Astrocyte (in vitro differentiated cells and primary cell): ENCODE measurements around the gene C1QC. TPM values are rescaled to one million over a fixed set of nuclear protein-coding genes. Genes with fewer than 3 reads are reported as not detected.
A peak's percentile ranks its signal among the peaks of the same experiment; 100 is the strongest.

ENCODE experiments used
- DNase-seq: peaks from one replicate; pipeline ENCODE4 v3.0.0-alpha.2; 2010; ENCODE audit warnings: low read depth
- FAIRE-seq: peaks from 2 replicates; lab custom pipeline; 2011; peaks lifted over from hg19 to GRCh38; lab: Jason Lieb, UNC
- H2AFZ ChIP-seq: 2 replicates; pipeline ENCODE4 v1.6.0; 2012; ENCODE audit warnings: low read depth, low read length, inconsistent platforms
- H3K27ac ChIP-seq: 2 replicates; pipeline ENCODE4 v1.5.1; 2011; ENCODE audit warnings: low read depth, low read length, inconsistent platforms
- H3K27me3 ChIP-seq: 2 replicates; pipeline ENCODE4 v1.6.0; 2011; ENCODE audit warnings: low read length, inconsistent platforms; ENCODE audit not compliant: insufficient read depth
- H3K36me3 ChIP-seq: 2 replicates; pipeline ENCODE4 v1.5.1; 2011; ENCODE audit warnings: low read length, inconsistent platforms; ENCODE audit not compliant: insufficient read depth
- H3K4me1 ChIP-seq: 2 replicates; pipeline ENCODE4 v1.5.1; 2011; ENCODE audit warnings: low read length, inconsistent platforms; ENCODE audit not compliant: insufficient read depth
- H3K4me2 ChIP-seq: 2 replicates; pipeline ENCODE4 v1.6.0; 2012; ENCODE audit warnings: low read length, inconsistent platforms
- H3K4me3 ChIP-seq: 2 replicates; pipeline ENCODE4 v1.5.1; 2011; ENCODE audit warnings: low read depth, mild to moderate bottlenecking, low read length, inconsistent platforms; ENCODE audit not compliant: insufficient read depth
- H3K79me2 ChIP-seq: 2 replicates; pipeline ENCODE4 v1.6.0; 2012; ENCODE audit warnings: mild to moderate bottlenecking, low read length, inconsistent platforms; ENCODE audit not compliant: insufficient read depth
- H3K9ac ChIP-seq: 2 replicates; pipeline ENCODE4 v1.6.0; 2012; ENCODE audit warnings: mild to moderate bottlenecking, low read length, inconsistent platforms
- H3K9me3 ChIP-seq: 2 replicates; pipeline ENCODE4 v1.5.1; 2012; ENCODE audit warnings: low read depth, mild to moderate bottlenecking, low read length, inconsistent platforms; ENCODE audit not compliant: insufficient read depth
- H4K20me1 ChIP-seq: 2 replicates; pipeline ENCODE4 v1.6.0; 2012; ENCODE audit warnings: low read length, inconsistent platforms; ENCODE audit not compliant: insufficient read depth
- H3K27ac Mint-ChIP-seq: one replicate; pipeline ENCODE4 v1.8.0; 2021; ENCODE audit warnings: mild to moderate bottlenecking, mixed read lengths; ENCODE audit not compliant: unreplicated experiment
- H3K27me3 Mint-ChIP-seq: one replicate; pipeline ENCODE4 v1.8.0; 2021; ENCODE audit warnings: low read depth, mixed read lengths; ENCODE audit not compliant: unreplicated experiment
- H3K36me3 Mint-ChIP-seq: one replicate; pipeline ENCODE4 v1.8.0; 2021; ENCODE audit warnings: low read depth, mixed read lengths; ENCODE audit not compliant: unreplicated experiment
- H3K4me1 Mint-ChIP-seq: one replicate; pipeline ENCODE4 v1.8.0; 2021; ENCODE audit warnings: low read depth, mixed read lengths; ENCODE audit not compliant: unreplicated experiment
- H3K4me3 Mint-ChIP-seq: one replicate; pipeline ENCODE4 v1.8.0; 2021; ENCODE audit warnings: mild to moderate bottlenecking, moderate library complexity, mixed read lengths; ENCODE audit not compliant: unreplicated experiment
- H3K9me3 Mint-ChIP-seq: one replicate; pipeline ENCODE4 v1.8.0; 2021; ENCODE audit warnings: mild to moderate bottlenecking, mixed read lengths; ENCODE audit not compliant: unreplicated experiment
- EZH2 ChIP-seq: IDR thresholded peaks from 2 replicates; pipeline ENCODE4 v1.6.1; 2012; ENCODE audit warnings: mild to moderate bottlenecking, low read length, inconsistent platforms; ENCODE audit not compliant: insufficient read depth
- total RNA-seq: library from RNA; stranded (reverse); gene quantifications from 2 replicates; pipeline ENCODE4 v1.2.1, GENCODE V29; 2021
- TF ChIP-seq, protein P1 (sequence below): IDR thresholded peaks from 2 replicates; pipeline ENCODE4 v1.5.1; 2011; ENCODE audit warnings: low read depth, mild to moderate bottlenecking, inconsistent platforms, low read length, moderate library complexity; ENCODE audit not compliant: insufficient read depth

C1QC gene
- total RNA-seq, 1 donor from 2014 or later: not detected

DNA sequence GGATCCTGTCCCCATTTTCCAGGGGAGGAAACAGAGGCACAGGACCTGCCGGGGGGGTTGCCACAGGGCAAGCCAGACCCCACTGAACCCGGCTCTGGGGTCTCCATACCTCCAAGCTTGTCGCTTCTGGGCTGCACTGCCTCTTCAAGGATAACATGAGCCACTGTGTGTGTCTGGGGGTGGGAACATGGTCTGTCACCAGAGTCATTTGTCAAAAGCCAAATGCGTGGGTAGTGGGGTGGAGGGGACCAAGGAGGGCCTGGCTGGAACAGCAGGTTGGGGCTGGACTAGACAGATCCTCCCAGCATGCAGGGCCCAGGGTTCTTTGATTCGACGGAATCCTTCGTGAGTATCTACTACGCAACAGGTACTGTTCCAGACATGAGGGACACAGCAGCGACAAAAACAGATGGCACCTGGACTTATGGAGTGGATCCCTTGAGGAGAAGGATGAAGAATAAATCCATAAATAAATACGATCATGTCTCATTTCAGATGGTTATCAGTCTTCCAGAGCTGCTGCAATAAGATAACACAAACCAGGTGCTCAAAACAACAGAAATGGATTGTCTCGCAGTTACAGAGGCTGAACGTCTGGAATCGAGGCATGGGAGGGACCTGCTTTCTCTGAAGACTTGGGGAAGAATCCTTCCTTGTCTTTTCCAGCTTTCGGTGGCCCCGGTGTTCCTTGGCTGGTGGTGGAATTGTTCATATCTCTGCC, 38.3 kb downstream of the C1QC start:
- H3K4me1 ChIP-seq: peaks cover 28% of the 10 kb centered on the region
- Mint-ChIP-seq H3K4me3 (no peak overlapping the region), H3K9me3 (no peaks in the 10 kb centered on the region), H3K27me3 (peaks cover 30% of the 10 kb centered on the region), H3K36me3 (no peaks in the 10 kb centered on the region), H3K27ac (no peak overlapping the region), H3K4me1 (peaks cover 5% of the 10 kb centered on the region)
- FAIRE-seq (no peak), DNase-seq (no peak)
- no peak overlapping the region for H3K9ac ChIP-seq
- no peak for TF ChIP-seq EZH2
- TF ChIP-seq, protein P1, sequence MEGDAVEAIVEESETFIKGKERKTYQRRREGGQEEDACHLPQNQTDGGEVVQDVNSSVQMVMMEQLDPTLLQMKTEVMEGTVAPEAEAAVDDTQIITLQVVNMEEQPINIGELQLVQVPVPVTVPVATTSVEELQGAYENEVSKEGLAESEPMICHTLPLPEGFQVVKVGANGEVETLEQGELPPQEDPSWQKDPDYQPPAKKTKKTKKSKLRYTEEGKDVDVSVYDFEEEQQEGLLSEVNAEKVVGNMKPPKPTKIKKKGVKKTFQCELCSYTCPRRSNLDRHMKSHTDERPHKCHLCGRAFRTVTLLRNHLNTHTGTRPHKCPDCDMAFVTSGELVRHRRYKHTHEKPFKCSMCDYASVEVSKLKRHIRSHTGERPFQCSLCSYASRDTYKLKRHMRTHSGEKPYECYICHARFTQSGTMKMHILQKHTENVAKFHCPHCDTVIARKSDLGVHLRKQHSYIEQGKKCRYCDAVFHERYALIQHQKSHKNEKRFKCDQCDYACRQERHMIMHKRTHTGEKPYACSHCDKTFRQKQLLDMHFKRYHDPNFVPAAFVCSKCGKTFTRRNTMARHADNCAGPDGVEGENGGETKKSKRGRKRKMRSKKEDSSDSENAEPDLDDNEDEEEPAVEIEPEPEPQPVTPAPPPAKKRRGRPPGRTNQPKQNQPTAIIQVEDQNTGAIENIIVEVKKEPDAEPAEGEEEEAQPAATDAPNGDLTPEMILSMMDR: no peak
- H4K20me1 ChIP-seq: no peaks in the 10 kb centered on the region
- H3K27me3 ChIP-seq: no peaks in the 10 kb centered on the region
- no peak overlapping the region for H2AFZ ChIP-seq
- H3K9me3 ChIP-seq: no peaks in the 10 kb centered on the region
- H3K4me2 ChIP-seq: no peak overlapping the region
- H3K36me3 ChIP-seq: no peaks in the 10 kb centered on the region
- no peak overlapping the region for H3K4me3 ChIP-seq
- H3K79me2 ChIP-seq: no peaks in the 10 kb centered on the region
- no peak overlapping the region for H3K27ac ChIP-seq

DNA sequence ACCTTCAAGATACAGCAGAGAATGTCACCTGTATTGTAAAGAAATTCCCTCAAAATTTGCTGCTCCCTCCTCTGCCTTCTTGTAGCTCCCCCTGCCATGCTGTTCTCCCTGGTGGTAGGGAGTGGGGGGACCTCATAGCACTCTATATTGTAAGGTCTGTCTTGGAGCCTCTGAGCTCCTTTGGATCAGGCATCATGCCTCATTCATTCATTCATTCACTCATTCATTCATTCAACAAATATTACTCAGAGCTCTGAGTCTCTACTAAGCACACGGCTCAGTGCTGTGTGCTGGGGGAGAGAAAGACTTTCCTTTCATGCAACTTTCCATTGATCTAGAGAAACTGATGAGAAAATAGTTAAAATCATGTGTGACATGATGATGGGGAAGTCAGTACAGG, 40.1 kb downstream of the C1QC start:
- H3K9me3 ChIP-seq: no peaks in the 10 kb centered on the region
- H3K4me3 ChIP-seq: no peak overlapping the region
- no peak for TF ChIP-seq EZH2
- TF ChIP-seq, protein P1: no peak
- H3K27me3 ChIP-seq: no peaks in the 10 kb centered on the region
- H3K27ac ChIP-seq: no peak overlapping the region
- no peak overlapping the region for H3K9ac ChIP-seq
- FAIRE-seq (no peak), DNase-seq (no peak)
- H2AFZ ChIP-seq: no peak overlapping the region
- H3K79me2 ChIP-seq: no peaks in the 10 kb centered on the region
- H3K4me3 Mint-ChIP-seq: no peak overlapping the region
- H3K27ac Mint-ChIP-seq: no peak overlapping the region
- H3K36me3 Mint-ChIP-seq: no peaks in the 10 kb centered on the region
- no peaks in the 10 kb centered on the region for H4K20me1 ChIP-seq
- no peaks in the 10 kb centered on the region for H3K9me3 Mint-ChIP-seq
- no peak overlapping the region for H3K4me2 ChIP-seq
- peaks cover 5% of the 10 kb centered on the region for H3K4me1 Mint-ChIP-seq
- no peaks in the 10 kb centered on the region for H3K36me3 ChIP-seq
- H3K4me1 ChIP-seq: peaks cover 16% of the 10 kb centered on the region
- peaks cover 36% of the 10 kb centered on the region for H3K27me3 Mint-ChIP-seq

DNA sequence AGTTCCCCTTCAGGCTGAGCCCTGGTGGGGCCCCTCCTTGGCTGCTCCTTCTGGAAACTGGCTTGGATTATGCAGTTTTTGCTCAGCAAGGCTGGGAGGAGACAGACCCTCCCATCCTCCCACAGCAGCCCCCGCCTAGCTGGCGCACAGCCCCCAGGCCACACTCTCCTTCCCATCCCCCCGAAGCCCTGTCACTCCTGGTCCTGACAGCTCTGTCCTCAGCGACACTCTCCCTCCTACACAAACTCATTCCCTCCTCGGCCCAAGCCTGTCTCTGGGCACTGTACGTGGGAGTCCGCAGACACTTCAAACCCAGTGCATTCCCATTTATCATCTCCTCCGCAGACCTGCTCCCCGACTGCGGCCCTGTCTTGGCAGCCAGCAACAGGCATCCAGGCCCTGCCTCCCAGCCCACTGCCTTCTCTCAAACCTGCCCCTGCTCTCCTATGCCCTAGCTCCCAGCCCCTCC, 42.2 kb downstream of the C1QC start:
- TF ChIP-seq EZH2: no peak
- TF ChIP-seq, protein P1: no peak
- no peaks in the 10 kb centered on the region for H3K79me2 ChIP-seq
- no peaks in the 10 kb centered on the region for H3K9me3 Mint-ChIP-seq
- no peak overlapping the region for H3K9ac ChIP-seq
- H3K9me3 ChIP-seq: no peaks in the 10 kb centered on the region
- H3K4me1 Mint-ChIP-seq: peaks cover 11% of the 10 kb centered on the region
- H3K4me1 ChIP-seq: peaks cover 20% of the 10 kb centered on the region
- H3K27me3 ChIP-seq: no peaks in the 10 kb centered on the region
- H3K36me3 Mint-ChIP-seq: no peaks in the 10 kb centered on the region
- no peak overlapping the region for H3K27ac ChIP-seq
- peaks cover 35% of the 10 kb centered on the region for H3K27me3 Mint-ChIP-seq
- H2AFZ ChIP-seq: peak overlapping the region; percentile 56
- H3K4me3 Mint-ChIP-seq: peak overlapping the region; percentile 73
- DNase-seq: peak; percentile 55
- H4K20me1 ChIP-seq: no peaks in the 10 kb centered on the region
- peak overlapping the region; percentile 38 for H3K4me2 ChIP-seq
- H3K36me3 ChIP-seq: no peaks in the 10 kb centered on the region
- no peak for FAIRE-seq
- H3K27ac Mint-ChIP-seq: peak overlapping the region; percentile 75
- H3K4me3 ChIP-seq: no peak overlapping the region
